IMR-90 (cell line): ENCODE measurements around the gene CAMK2G.

Source experiments
- BHLHE40 ChIP-seq: fragments of 150-350 bp; IDR thresholded peaks from 2 replicates; pipeline ENCODE4 v1.6.1; 2016; ENCODE audit warnings: mild to moderate bottlenecking, low read depth, low read length
- CEBPB ChIP-seq: IDR thresholded peaks from 2 replicates; pipeline ENCODE4 v1.6.1; 2012; ENCODE audit warnings: low read depth, low read length, improper control_type of control experiment
- CHD1 ChIP-seq: IDR thresholded peaks from 2 replicates; pipeline ENCODE4 v1.6.1; 2012; ENCODE audit warnings: low read depth, low read length, improper control_type of control experiment
- ELK1 ChIP-seq: fragments of 150-350 bp; IDR thresholded peaks from 2 replicates; pipeline ENCODE4 v1.6.1; 2016; ENCODE audit warnings: low read depth, mild to moderate bottlenecking, low read length, moderate library complexity, borderline replicate concordance
- FOS ChIP-seq: fragments of 150-350 bp; IDR thresholded peaks from 2 replicates; pipeline ENCODE4 v1.6.1; 2016; ENCODE audit warnings: low read depth, low read length
- MXI1 ChIP-seq: IDR thresholded peaks from 2 replicates; pipeline ENCODE4 v1.6.1; 2012; ENCODE audit warnings: low read depth, mild to moderate bottlenecking, low read length, moderate library complexity, borderline replicate concordance
- POLR2A ChIP-seq: IDR thresholded peaks from 2 replicates; pipeline ENCODE4 v1.6.1; 2012; ENCODE audit warnings: mild to moderate bottlenecking, low read depth, low read length
- RAD21 ChIP-seq: IDR thresholded peaks from 2 replicates; pipeline ENCODE4 v1.6.1; 2012; ENCODE audit warnings: low read length, improper control_type of control experiment
- RCOR1 ChIP-seq: IDR thresholded peaks from 2 replicates; pipeline ENCODE4 v1.6.1; 2012; ENCODE audit warnings: mild to moderate bottlenecking, low read length, improper control_type of control experiment; ENCODE audit not compliant: insufficient replicate concordance
- RFX5 ChIP-seq: IDR thresholded peaks from 2 replicates; pipeline ENCODE4 v1.8.0; 2012; ENCODE audit warnings: low read depth, mild to moderate bottlenecking, low read length, moderate library complexity
- SMC3 ChIP-seq: fragments of 150-350 bp; IDR thresholded peaks from 2 replicates; pipeline ENCODE4 v1.6.1; 2016; ENCODE audit warnings: low read depth, mild to moderate bottlenecking, antibody characterized with exemption, low read length, moderate library complexity
- TF ChIP-seq, protein P1 (sequence below): conservative IDR thresholded peaks from 2 replicates; pipeline ENCODE4 v1.5.1; 2012; ENCODE audit warnings: mild to moderate bottlenecking, low read depth, low read length, improper control_type of control experiment
- TF ChIP-seq, protein P2 (sequence below): fragments of 150-350 bp; IDR thresholded peaks from 2 replicates; pipeline ENCODE4 v1.6.1; 2017; ENCODE audit warnings: mild to moderate bottlenecking, antibody characterized with exemption, low read length, low read depth

DNA sequence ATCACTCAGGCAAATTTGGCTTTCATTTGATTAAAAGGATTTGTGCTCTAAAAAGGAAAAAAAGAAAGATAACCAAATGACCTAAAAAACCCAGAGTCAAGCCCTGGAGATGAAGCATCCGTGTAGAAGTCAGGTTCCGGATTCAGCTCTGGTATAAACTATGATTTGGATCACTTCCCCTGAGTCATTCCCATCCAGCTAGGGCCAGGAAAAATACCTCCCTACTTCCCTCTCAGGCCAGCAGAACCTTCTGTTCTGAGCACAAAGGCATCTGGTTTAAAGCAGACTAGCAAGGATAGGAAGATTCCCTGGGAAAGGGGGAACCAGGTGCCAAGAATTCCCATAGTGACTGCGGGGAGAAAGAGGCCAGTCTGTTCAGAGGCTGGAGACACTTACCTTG, 37.3 kb downstream of the CAMK2G start:
- TF ChIP-seq POLR2A (no peak), RCOR1 (no peak), RFX5 (no peak), RAD21 (no peak), BHLHE40 (no peak), MXI1 (no peak), CEBPB (no peak), CHD1 (no peak), FOS (no peak), ELK1 (no peak), SMC3 (no peak)
- TF ChIP-seq, protein P1, sequence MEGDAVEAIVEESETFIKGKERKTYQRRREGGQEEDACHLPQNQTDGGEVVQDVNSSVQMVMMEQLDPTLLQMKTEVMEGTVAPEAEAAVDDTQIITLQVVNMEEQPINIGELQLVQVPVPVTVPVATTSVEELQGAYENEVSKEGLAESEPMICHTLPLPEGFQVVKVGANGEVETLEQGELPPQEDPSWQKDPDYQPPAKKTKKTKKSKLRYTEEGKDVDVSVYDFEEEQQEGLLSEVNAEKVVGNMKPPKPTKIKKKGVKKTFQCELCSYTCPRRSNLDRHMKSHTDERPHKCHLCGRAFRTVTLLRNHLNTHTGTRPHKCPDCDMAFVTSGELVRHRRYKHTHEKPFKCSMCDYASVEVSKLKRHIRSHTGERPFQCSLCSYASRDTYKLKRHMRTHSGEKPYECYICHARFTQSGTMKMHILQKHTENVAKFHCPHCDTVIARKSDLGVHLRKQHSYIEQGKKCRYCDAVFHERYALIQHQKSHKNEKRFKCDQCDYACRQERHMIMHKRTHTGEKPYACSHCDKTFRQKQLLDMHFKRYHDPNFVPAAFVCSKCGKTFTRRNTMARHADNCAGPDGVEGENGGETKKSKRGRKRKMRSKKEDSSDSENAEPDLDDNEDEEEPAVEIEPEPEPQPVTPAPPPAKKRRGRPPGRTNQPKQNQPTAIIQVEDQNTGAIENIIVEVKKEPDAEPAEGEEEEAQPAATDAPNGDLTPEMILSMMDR, result no peak
- TF ChIP-seq, protein P2, sequence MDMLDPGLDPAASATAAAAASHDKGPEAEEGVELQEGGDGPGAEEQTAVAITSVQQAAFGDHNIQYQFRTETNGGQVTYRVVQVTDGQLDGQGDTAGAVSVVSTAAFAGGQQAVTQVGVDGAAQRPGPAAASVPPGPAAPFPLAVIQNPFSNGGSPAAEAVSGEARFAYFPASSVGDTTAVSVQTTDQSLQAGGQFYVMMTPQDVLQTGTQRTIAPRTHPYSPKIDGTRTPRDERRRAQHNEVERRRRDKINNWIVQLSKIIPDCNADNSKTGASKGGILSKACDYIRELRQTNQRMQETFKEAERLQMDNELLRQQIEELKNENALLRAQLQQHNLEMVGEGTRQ, result no peak
